Neutrophil (primary cell): Measurements from ENCODE around the gene HOXB7.

Experiments used
- H3K27ac ChIP-seq: fragments of 200-600 bp; sonication (generic); 2 replicates; pipeline ENCODE4 v1.5.1; 2016; ENCODE audit warnings: mild to moderate bottlenecking, moderate library complexity
- H3K27me3 ChIP-seq: fragments of 200-600 bp; sonication (generic); 2 replicates; pipeline ENCODE4 v1.6.0; 2016; ENCODE audit warnings: mild to moderate bottlenecking
- H3K36me3 ChIP-seq: fragments of 200-600 bp; sonication (generic); 2 replicates; pipeline ENCODE4 v1.5.1; 2017
- H3K4me1 ChIP-seq, 2 experiments: fragments of 200-600 bp in 1 of 2; sonication (generic) in 1 of 2; 1 replicate in 1 of 2; 2 replicates in 1 of 2; pipeline versions ENCODE4 v1.5.1 to v1.6.1; 2013 to 2016; ENCODE audit warnings: low read depth in 1 of 2, low read length in 1 of 2, mild to moderate bottlenecking in 1 of 2, moderate library complexity in 1 of 2; ENCODE audit not compliant: control insufficient read depth in 1 of 2, insufficient read depth in 1 of 2
- H3K4me3 ChIP-seq, 2 experiments: fragments of 200-600 bp in 1 of 2; sonication (generic) in 1 of 2; 1 replicate in 1 of 2; 2 replicates in 1 of 2; pipeline ENCODE4 v1.5.1; 2013 to 2016; ENCODE audit warnings: low read depth in 1 of 2, low read length in 1 of 2, mild to moderate bottlenecking in 1 of 2, moderate library complexity in 1 of 2
- H3K9me3 ChIP-seq: fragments of 200-600 bp; sonication (generic); 2 replicates; pipeline ENCODE4 v1.5.1; 2016
- TF ChIP-seq, protein P1 (sequence below): fragments of 200-600 bp; sonication (generic); IDR thresholded peaks from 2 replicates; pipeline ENCODE4 v1.5.1; 2016; ENCODE audit warnings: antibody characterized with exemption

Gene HOXB7

GRCh38 chr17:48617471-48618255 lies 6.8 kb upstream of the HOXB7 start:
- TF ChIP-seq, protein P1, sequence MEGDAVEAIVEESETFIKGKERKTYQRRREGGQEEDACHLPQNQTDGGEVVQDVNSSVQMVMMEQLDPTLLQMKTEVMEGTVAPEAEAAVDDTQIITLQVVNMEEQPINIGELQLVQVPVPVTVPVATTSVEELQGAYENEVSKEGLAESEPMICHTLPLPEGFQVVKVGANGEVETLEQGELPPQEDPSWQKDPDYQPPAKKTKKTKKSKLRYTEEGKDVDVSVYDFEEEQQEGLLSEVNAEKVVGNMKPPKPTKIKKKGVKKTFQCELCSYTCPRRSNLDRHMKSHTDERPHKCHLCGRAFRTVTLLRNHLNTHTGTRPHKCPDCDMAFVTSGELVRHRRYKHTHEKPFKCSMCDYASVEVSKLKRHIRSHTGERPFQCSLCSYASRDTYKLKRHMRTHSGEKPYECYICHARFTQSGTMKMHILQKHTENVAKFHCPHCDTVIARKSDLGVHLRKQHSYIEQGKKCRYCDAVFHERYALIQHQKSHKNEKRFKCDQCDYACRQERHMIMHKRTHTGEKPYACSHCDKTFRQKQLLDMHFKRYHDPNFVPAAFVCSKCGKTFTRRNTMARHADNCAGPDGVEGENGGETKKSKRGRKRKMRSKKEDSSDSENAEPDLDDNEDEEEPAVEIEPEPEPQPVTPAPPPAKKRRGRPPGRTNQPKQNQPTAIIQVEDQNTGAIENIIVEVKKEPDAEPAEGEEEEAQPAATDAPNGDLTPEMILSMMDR: no peak
- no peak overlapping the region for H3K27ac ChIP-seq
- no peaks in the 10 kb centered on the region for H3K9me3 ChIP-seq
- peaks cover 100% of the 10 kb centered on the region for H3K27me3 ChIP-seq
- H3K36me3 ChIP-seq: no peaks in the 10 kb centered on the region
- no peak overlapping the region for H3K4me3 ChIP-seq
- H3K4me1 ChIP-seq: no peaks in the 10 kb centered on the region

DNA sequence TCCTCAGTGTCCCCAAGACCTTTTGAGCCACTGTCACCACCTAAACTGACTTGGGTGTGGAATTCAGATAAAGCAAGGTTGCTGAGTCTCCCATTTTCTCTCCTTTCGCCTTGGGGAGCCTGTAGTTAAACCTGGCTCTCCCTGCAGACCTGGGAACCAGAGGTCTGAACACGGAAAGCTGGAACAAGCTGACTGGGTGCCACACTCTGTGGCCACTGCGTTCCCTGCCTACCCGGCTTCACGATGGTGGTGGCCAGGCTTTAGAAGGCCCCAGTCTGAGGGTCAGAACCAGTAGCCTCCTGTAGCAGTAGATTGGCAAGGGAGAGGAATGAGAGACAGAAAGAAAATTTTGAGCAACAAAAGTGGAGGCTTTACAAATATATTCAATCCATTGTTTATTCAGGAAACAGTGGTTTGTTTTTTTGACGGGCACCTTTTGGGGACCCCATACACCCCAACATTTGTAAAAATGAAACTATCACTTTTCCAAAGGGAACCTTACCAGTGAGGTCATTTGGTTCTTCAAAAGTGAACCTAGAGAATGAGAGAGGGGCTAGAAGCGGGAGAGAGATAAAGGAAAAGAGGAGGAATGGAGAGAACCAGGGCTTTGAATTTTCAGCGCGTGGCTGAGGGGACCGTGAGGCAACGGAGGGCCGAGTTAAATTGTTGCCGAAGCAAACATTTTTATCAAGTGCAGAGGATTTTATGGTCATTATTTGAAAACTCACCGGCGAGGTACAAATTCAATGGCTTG lies 6.1 kb upstream of the HOXB7 start:
- no peak overlapping the region for H3K4me3 ChIP-seq
- peaks cover 0 to 2% of the 10 kb centered on the region in 2 experiments for H3K4me1 ChIP-seq
- H3K27ac ChIP-seq: no peak overlapping the region
- TF ChIP-seq, protein P1: no peak
- H3K9me3 ChIP-seq: no peaks in the 10 kb centered on the region
- H3K36me3 ChIP-seq: no peaks in the 10 kb centered on the region
- H3K27me3 ChIP-seq: peaks cover 100% of the 10 kb centered on the region

DNA sequence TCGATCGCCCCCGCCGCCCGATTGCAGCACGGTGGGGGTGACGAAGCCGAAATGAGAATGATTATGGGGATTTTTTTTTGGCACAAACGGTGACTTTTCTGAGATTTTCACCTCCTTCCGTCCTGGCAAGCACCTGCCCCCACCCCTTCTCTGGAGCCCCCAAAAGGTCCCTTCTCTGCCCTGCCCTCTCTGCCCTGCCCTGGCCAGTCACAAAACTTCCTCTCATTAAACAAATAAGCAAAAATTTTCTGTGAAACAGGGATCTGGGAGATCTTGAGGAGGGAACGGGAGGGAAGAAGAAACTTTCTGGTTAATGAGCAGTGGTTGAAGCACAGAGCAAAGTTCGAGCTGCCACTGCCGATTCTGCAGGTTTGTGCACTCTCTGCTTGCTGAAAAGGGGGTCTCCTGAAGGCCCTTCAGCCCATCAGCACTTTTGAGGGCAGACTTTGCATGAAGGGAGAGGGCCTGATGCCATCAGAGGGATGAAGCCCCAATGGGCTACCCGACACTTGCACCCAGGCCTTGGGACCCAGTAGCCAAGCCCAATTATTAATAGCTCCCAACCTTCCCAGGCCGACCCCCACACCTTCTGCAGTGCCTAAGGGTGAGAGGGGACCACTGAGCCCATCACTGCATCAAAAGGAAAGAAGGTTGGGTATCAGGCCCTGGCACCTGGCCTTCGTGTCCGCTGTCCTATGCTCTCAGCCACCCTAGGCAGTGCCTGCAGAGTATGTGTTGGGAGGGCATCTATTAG lies 5.3 kb upstream of the HOXB7 start:
- no peaks in the 10 kb centered on the region for H3K9me3 ChIP-seq
- H3K4me3 ChIP-seq: no peak overlapping the region
- peaks cover 100% of the 10 kb centered on the region for H3K27me3 ChIP-seq
- no peak overlapping the region for H3K27ac ChIP-seq
- peaks cover 2 to 10% of the 10 kb centered on the region in 2 experiments for H3K4me1 ChIP-seq
- no peaks in the 10 kb centered on the region for H3K36me3 ChIP-seq
- TF ChIP-seq, protein P1: no peak

DNA sequence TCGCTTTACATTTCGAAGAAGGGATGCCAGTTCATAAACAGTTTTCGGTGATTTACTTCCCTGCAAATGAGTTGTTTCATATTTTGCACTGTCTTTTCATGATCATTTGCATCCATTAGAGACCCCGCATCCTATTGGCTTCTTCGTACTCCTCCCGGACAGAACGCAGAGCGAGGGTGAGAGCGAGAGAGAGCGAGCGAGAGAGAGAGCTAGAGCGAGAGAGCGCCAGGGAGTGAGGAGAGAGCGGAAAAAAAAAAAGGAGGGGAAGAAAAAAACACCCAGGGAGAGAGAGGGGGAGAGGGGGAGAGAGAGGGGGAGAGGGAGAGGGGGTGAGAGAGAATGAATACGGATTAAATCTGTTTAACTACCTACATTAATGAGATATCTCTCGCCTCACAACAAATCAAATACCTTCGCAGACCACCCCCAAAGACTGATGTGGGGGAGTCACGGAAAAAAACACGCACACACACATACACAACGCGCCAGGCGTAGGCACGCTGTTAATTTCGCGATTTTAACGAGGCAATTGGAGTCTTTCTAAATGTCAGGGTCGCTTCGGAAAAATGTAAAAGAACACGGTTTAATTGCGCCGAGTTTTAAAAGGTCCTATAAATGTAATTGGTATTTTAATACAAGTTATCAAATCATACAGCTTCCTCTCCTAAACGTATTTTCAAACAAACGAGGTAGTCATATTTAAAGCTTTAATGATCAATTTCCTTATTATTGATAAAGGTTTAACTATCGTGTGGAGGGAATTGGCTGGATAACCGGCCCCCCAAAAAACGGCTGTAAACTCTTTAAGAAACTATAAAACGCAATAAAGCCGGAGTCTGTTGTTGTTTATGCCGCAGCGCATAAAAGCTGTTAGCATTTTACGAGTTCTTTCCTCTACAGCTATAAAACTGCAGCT lies 4.5 kb upstream of the HOXB7 start, which contains the start of gene HOXB8:
Gene HOXB8 (minus strand): TSS at position 246 of the 916 bp plus-strand sequence. CDS start 588 bp downstream, outside the sequence.
- no peak within 1 kb of the TSS for H3K4me3 ChIP-seq

More for the DNA sequence above, 4.5 kb upstream of the HOXB7 start, which contains the start of gene HOXB8:
- TF ChIP-seq, protein P1: no peak
- Histone ChIP-seq H3K9me3 (no peaks in the 10 kb centered on the region), H3K36me3 (no peaks in the 10 kb centered on the region), H3K27ac (no peak within 1 kb of the TSS), H3K4me1 (peaks cover 10 to 18% of the 10 kb centered on the region in 2 experiments), H3K27me3 (peaks cover 100% of the 10 kb centered on the region)
